IMR-90 (cell line): ENCODE results near the gene BTBD10. TPM values are rescaled to one million over a fixed set of nuclear protein-coding genes. Genes with fewer than 3 reads are reported as not detected.
A peak's percentile ranks its signal among the peaks of the same experiment; 100 is the strongest.

Source experiments
- ATAC-seq: fragments of 200-7000 bp; cut with Tn5 transposase; 2 replicates; pipeline ENCODE4 v1.9.1; 2020; ENCODE audit warnings: low read depth, mild to moderate bottlenecking, moderate library complexity
- BruUV-seq: library from RNA; stranded (reverse); fragments of 400-500 nt; replicated peaks from 2 replicates; lab custom pipeline; 2021; lab: Mats Ljungman, UMichigan
- CTCF ChIA-PET: fragments of 300-600 bp; formaldehyde crosslinking; extraction: SDS; loops from one replicate; lab custom pipeline; 2021; ENCODE audit warnings: antibody characterized with exemption; lab: Yijun Ruan, JAX
- POLR2A ChIA-PET: fragments of 300-600 bp; sonication (Branson Sonifier 250); formaldehyde crosslinking; loops from one replicate; lab custom pipeline; 2022; ENCODE audit warnings: antibody characterized with exemption; ENCODE audit not compliant: unreplicated experiment; lab: Charles Lee
- DNase-seq: peaks from one replicate; pipeline ENCODE4 v3.0.0; 2013
- H2AFZ ChIP-seq: replicated peaks from 2 replicates; pipeline ENCODE3; 2013; ENCODE audit warnings: low read length, mild to moderate bottlenecking; ENCODE audit not compliant: poor library complexity
- H2AK5ac ChIP-seq: 2 replicates; pipeline ENCODE4 v1.6.1; 2013; ENCODE audit warnings: low read depth, low read length, inconsistent platforms
- H2AK9ac ChIP-seq: replicated peaks from 2 replicates; pipeline ENCODE3; 2013; ENCODE audit warnings: mild to moderate bottlenecking, low read depth, low read length, moderate library complexity; ENCODE audit not compliant: poor library complexity
- H2BK120ac ChIP-seq: 2 replicates; pipeline ENCODE4 v1.6.1; 2013; ENCODE audit warnings: low read depth, low read length, inconsistent platforms
- H2BK15ac ChIP-seq: 3 replicates; pipeline ENCODE4 v1.6.1; 2013; ENCODE audit warnings: low read depth, low read length, inconsistent platforms
- H2BK20ac ChIP-seq: 2 replicates; pipeline ENCODE4 v1.6.1; 2013; ENCODE audit warnings: low read depth, mild to moderate bottlenecking, inconsistent platforms, low read length, moderate library complexity
- H2BK5ac ChIP-seq: 2 replicates; pipeline ENCODE4 v1.6.1; 2013; ENCODE audit warnings: mild to moderate bottlenecking, low read depth, low read length, inconsistent platforms; ENCODE audit not compliant: poor library complexity, severe bottlenecking
- H3K14ac ChIP-seq: replicated peaks from 2 replicates; pipeline ENCODE4 v1.6.1; 2013; ENCODE audit warnings: low read depth, low read length, inconsistent platforms
- H3K18ac ChIP-seq: 2 replicates; pipeline ENCODE4 v1.6.1; 2013; ENCODE audit warnings: low read depth, low read length, control low read depth
- H3K23ac ChIP-seq: 2 replicates; pipeline ENCODE4 v1.6.1; 2013; ENCODE audit warnings: low read depth, low read length, inconsistent platforms
- H3K27ac ChIP-seq: 2 replicates; pipeline ENCODE4 v1.5.1; 2013; ENCODE audit warnings: mild to moderate bottlenecking, control low read depth, low read length; ENCODE audit not compliant: insufficient read depth
- H3K27me3 ChIP-seq: 2 replicates; pipeline ENCODE4 v1.6.1; 2013; ENCODE audit warnings: low read length; ENCODE audit not compliant: control insufficient read depth, insufficient read depth
- H3K36me3 ChIP-seq: 2 replicates; pipeline ENCODE4 v1.6.1; 2013; ENCODE audit warnings: low read length, mixed read lengths; ENCODE audit not compliant: control insufficient read depth, insufficient read depth
- H3K4ac ChIP-seq: 2 replicates; pipeline ENCODE4 v1.6.1; 2013; ENCODE audit warnings: low read depth, low read length, inconsistent platforms
- H3K4me1 ChIP-seq: 2 replicates; pipeline ENCODE4 v1.6.1; 2013; ENCODE audit warnings: low read length, mixed read lengths; ENCODE audit not compliant: control insufficient read depth, insufficient read depth
- H3K4me2 ChIP-seq: 2 replicates; pipeline ENCODE4 v1.6.1; 2013; ENCODE audit warnings: low read depth, mild to moderate bottlenecking, control low read depth, low read length, moderate library complexity
- H3K4me3 ChIP-seq: 2 replicates; pipeline ENCODE4 v1.5.1; 2013; ENCODE audit warnings: low read depth, mild to moderate bottlenecking, control low read depth, low read length, moderate library complexity; ENCODE audit not compliant: insufficient read depth
- H3K56ac ChIP-seq: 2 replicates; pipeline ENCODE4 v1.6.1; 2013; ENCODE audit warnings: low read length, inconsistent platforms; ENCODE audit not compliant: insufficient read depth; ENCODE audit errors: extremely low read depth
- H3K79me1 ChIP-seq, 2 experiments: 2 replicates each; pipeline ENCODE4 v1.6.1; 2013; ENCODE audit warnings: low read length in 2 of 2, inconsistent platforms in 1 of 2, low read depth in 1 of 2
- H3K9ac ChIP-seq: 2 replicates; pipeline ENCODE4 v1.6.1; 2013; ENCODE audit warnings: low read depth, low read length, control low read depth
- H3K9me1 ChIP-seq: 2 replicates; pipeline ENCODE4 v1.6.1; 2013; ENCODE audit warnings: low read length, inconsistent platforms; ENCODE audit not compliant: insufficient read depth
- H3K9me3 ChIP-seq: 2 replicates; pipeline ENCODE4 v1.6.1; 2013; ENCODE audit warnings: low read length; ENCODE audit not compliant: control insufficient read depth, insufficient read depth
- H4K20me1 ChIP-seq: 2 replicates; pipeline ENCODE4 v1.6.1; 2013; ENCODE audit warnings: low read length, inconsistent platforms; ENCODE audit not compliant: insufficient read depth
- H4K5ac ChIP-seq: 2 replicates; pipeline ENCODE4 v1.6.1; 2013; ENCODE audit warnings: mild to moderate bottlenecking, low read depth, low read length, control low read depth
- H4K8ac ChIP-seq, 2 experiments: 2 replicates each; pipeline ENCODE4 v1.6.1; 2013; ENCODE audit warnings: low read depth in 2 of 2, low read length in 2 of 2, control low read depth in 1 of 2, inconsistent platforms in 1 of 2
- H4K91ac ChIP-seq: 2 replicates; pipeline ENCODE4 v1.6.1; 2013; ENCODE audit warnings: low read depth, low read length, inconsistent platforms; ENCODE audit not compliant: insufficient read depth
- CEBPB ChIP-seq: IDR thresholded peaks from 2 replicates; pipeline ENCODE4 v1.6.1; 2012; ENCODE audit warnings: low read depth, low read length, improper control_type of control experiment
- WGBS, 2 experiments: methylation state at CpG; one replicate each; pipeline versions ENCODE4 v1.1.5 to v1.1.7; 2013; ENCODE audit warnings: missing lambda C conversion rate in 2 of 2; ENCODE audit not compliant: insufficient read length in 1 of 2; ENCODE audit errors: extremely low coverage in 2 of 2; 5-methylcytosine and 5-hydroxymethylcytosine counted together
- dilution Hi-C: fragments of 300-500 bp; cut with HindIII; formaldehyde crosslinking; loops from one replicate; pipeline ENCODE4 v1.14.3; 2018; ENCODE audit warnings: low sequenced_read_pairs; ENCODE audit not compliant: unreplicated experiment
- in situ Hi-C: fragments of 300-500 bp; cut with MboI; formaldehyde crosslinking; loops from 3 replicates; pipeline ENCODE4 v1.14.3; 2019; ENCODE audit warnings: low sequenced_read_pairs, inconsistent platforms, mixed read lengths
- intact Hi-C: fragments of 100-400 bp; cut with micrococcal nuclease; formaldehyde crosslinking; loops from 2 replicates; pipeline ENCODE4 v1.10.0; 2022
- polyA plus RNA-seq, 3 experiments: library from polyadenylated mRNA; depleted of rRNA; stranded (reverse); fragments of >200 nt; gene quantifications; 2 replicates each; pipeline ENCODE4 v1.2.3, GENCODE V29; 2012; ENCODE audit warnings: low replicate concordance in 1 of 3
- total RNA-seq: library from RNA; depleted of rRNA; stranded (reverse); fragments of >200 nt; gene quantifications from 2 replicates; pipeline ENCODE4 v1.2.3, GENCODE V29; 2012
- TF ChIP-seq, protein P1 (sequence below): conservative IDR thresholded peaks from 2 replicates; pipeline ENCODE4 v1.5.1; 2012; ENCODE audit warnings: mild to moderate bottlenecking, low read depth, low read length, improper control_type of control experiment

The BTBD10 gene
- total and polyA plus RNA-seq, 2 of the 4 experiments (the other 2 are of a cell fraction) = 32.5 to 59.9 TPM

GRCh38 chr11:13346470-13346869, 116.6 kb downstream of the BTBD10 start:
- H2AK5ac ChIP-seq = no peak overlapping the region
- 67% methylated on average over 1 of the region's 5 CpGs; no CpG with 5 or more reads in 1 of the 2 experiments for WGBS, 2 experiments
- H2BK15ac ChIP-seq = no peak overlapping the region
- no peaks in the 10 kb centered on the region for H3K36me3 ChIP-seq
- H4K5ac ChIP-seq = no peak overlapping the region
- no peak overlapping the region for H2AK9ac ChIP-seq
- H3K4ac ChIP-seq = no peak overlapping the region
- in situ Hi-C loops (loop anchor here (25.0 kb wide), 1 partner anchor 1034 kb away; no protein-coding TSS in a partner anchor), dilution Hi-C loops (no loop called here), intact Hi-C loops (no loop called here)
- ATAC-seq (no peak), DNase-seq (no peak)
- H3K23ac ChIP-seq = no peak overlapping the region
- H3K27me3 ChIP-seq = no peaks in the 10 kb centered on the region
- no peaks in the 10 kb centered on the region; the same call in 1 of the 2 replicates for H4K20me1 ChIP-seq
- no peak overlapping the region for H3K9ac ChIP-seq
- peaks cover 5 to 42% of the 10 kb centered on the region in 2 experiments; a peak in 3 of 4 replicates for H3K79me1 ChIP-seq
- H3K9me1 ChIP-seq = peaks cover 7% of the 10 kb centered on the region
- ChIA-PET POLR2A (no interaction called here), CTCF (interaction anchor here (0.7 to 1.1 kb wide), 3 partner anchors 130 to 385 kb away, joined by 3 read pairs; no protein-coding TSS in a partner anchor)
- no peak overlapping the region for H2BK5ac ChIP-seq
- no peak overlapping the region for H2AFZ ChIP-seq
- H3K4me3 ChIP-seq = no peak overlapping the region
- H4K91ac ChIP-seq = no peak overlapping the region
- no peak overlapping the region for H3K27ac ChIP-seq
- H3K56ac ChIP-seq = no peak overlapping the region
- no peak overlapping the region for H4K8ac ChIP-seq
- no peak overlapping the region for H2BK120ac ChIP-seq
- H3K4me2 ChIP-seq = no peak overlapping the region
- BruUV-seq = no TSS peak
- no peaks in the 10 kb centered on the region for H3K9me3 ChIP-seq
- H3K14ac ChIP-seq = no peak overlapping the region
- TF ChIP-seq CEBPB = peak; percentile 63
- TF ChIP-seq, protein P1, sequence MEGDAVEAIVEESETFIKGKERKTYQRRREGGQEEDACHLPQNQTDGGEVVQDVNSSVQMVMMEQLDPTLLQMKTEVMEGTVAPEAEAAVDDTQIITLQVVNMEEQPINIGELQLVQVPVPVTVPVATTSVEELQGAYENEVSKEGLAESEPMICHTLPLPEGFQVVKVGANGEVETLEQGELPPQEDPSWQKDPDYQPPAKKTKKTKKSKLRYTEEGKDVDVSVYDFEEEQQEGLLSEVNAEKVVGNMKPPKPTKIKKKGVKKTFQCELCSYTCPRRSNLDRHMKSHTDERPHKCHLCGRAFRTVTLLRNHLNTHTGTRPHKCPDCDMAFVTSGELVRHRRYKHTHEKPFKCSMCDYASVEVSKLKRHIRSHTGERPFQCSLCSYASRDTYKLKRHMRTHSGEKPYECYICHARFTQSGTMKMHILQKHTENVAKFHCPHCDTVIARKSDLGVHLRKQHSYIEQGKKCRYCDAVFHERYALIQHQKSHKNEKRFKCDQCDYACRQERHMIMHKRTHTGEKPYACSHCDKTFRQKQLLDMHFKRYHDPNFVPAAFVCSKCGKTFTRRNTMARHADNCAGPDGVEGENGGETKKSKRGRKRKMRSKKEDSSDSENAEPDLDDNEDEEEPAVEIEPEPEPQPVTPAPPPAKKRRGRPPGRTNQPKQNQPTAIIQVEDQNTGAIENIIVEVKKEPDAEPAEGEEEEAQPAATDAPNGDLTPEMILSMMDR = no peak
- H3K4me1 ChIP-seq = 0 out of 2 replicates have a peak, but pooled peaks cover 2% of the 10 kb centered on the region
- no peak overlapping the region for H3K18ac ChIP-seq
- H2BK20ac ChIP-seq = no peak overlapping the region
